ENCODE measurements around the gene GBA2.
A peak's percentile ranks its signal among the peaks of the same experiment; 100 is the strongest.

Gene GBA2

DNA sequence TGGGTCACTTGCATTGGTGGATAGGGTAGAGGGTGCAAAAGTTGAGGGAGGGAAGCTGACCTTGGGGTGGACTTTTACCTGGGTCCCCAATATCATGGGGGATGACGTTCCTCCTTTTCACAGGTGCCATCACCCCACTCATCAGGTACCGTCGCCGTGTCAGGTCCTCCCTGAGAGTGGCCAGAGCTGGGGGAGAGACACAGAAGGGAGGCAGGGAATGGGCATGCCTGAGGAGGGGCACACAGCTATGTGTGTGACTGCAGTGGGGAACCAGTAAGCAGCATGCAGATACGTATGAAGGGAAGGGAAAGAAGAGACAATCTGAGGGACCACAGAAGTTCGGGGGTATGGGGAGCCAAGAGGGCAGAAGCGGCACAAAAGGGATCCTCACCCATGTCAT lies 10.1 kb downstream of the GBA2 start:
- no peak overlapping the region for H3K27ac ChIP-seq (ENCODE audit: low read depth, low read length)
- no peaks in the 10 kb centered on the region for H3K9me3 ChIP-seq (ENCODE audit: control insufficient read depth, insufficient read depth, low read length)
- no peaks in the 10 kb centered on the region for H3K4me1 ChIP-seq (ENCODE audit: control insufficient read depth, insufficient read depth, low read length)
- H3K4me3 ChIP-seq (ENCODE audit: low read depth, low read length), result no peak overlapping the region
- no peak overlapping the region for H3K9ac ChIP-seq (ENCODE audit: low read depth, low read length)
- H3K36me3 ChIP-seq (ENCODE audit: control insufficient read depth, insufficient read depth, low read length), result peaks cover 96% of the 10 kb centered on the region
- no peaks in the 10 kb centered on the region for H3K27me3 ChIP-seq (ENCODE audit: control insufficient read depth, insufficient read depth, low read length)

DNA sequence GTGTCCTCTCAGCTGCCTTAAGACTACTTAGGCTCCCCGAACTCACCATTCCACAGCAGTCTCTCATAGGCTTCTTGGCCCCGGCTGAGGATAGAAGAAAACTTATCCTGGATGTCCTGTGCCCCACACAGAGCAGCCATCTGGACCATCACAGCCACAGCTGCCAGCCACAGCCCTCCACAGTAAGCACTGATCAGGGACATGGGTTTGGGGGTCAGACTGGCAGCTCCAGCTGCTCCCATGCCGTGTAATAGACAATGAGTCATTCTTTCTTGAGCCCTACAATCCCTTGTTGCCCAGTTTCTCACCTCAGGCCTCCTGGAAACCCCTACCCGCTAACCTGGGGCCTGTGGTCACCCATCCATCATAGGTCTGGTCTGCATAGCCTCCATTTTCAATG lies 10.8 kb downstream of the GBA2 start:
- H3K36me3 ChIP-seq (ENCODE audit: control insufficient read depth, insufficient read depth, low read length), result peaks cover 89% of the 10 kb centered on the region
- H3K4me1 ChIP-seq (ENCODE audit: control insufficient read depth, insufficient read depth, low read length), result peaks cover 5% of the 10 kb centered on the region; the same call in 1 of the 2 replicates
- H3K9ac ChIP-seq (ENCODE audit: low read depth, low read length), result no peak overlapping the region
- H3K27me3 ChIP-seq (ENCODE audit: control insufficient read depth, insufficient read depth, low read length), result no peaks in the 10 kb centered on the region
- H3K4me3 ChIP-seq (ENCODE audit: low read depth, low read length), result no peak overlapping the region
- H3K27ac ChIP-seq (ENCODE audit: low read depth, low read length), result no peak overlapping the region
- H3K9me3 ChIP-seq (ENCODE audit: control insufficient read depth, insufficient read depth, low read length), result no peaks in the 10 kb centered on the region

- no peaks in the 10 kb centered on the region for H3K27me3 ChIP-seq (ENCODE audit: control insufficient read depth, insufficient read depth, low read length)
- H3K4me1 ChIP-seq (ENCODE audit: control insufficient read depth, insufficient read depth, low read length), result peaks cover 5% of the 10 kb centered on the region; the same call in 1 of the 2 replicates
- H3K9ac ChIP-seq (ENCODE audit: low read depth, low read length), result no peak overlapping the region
- peaks cover 78% of the 10 kb centered on the region for H3K36me3 ChIP-seq (ENCODE audit: control insufficient read depth, insufficient read depth, low read length)
- no peak overlapping the region for H3K27ac ChIP-seq (ENCODE audit: low read depth, low read length)
- H3K9me3 ChIP-seq (ENCODE audit: control insufficient read depth, insufficient read depth, low read length), result no peaks in the 10 kb centered on the region
- no peak overlapping the region for H3K4me3 ChIP-seq (ENCODE audit: low read depth, low read length)
Observed at GRCh38 chr9:35737143-35737542, 11.9 kb downstream of the GBA2 start.

DNA sequence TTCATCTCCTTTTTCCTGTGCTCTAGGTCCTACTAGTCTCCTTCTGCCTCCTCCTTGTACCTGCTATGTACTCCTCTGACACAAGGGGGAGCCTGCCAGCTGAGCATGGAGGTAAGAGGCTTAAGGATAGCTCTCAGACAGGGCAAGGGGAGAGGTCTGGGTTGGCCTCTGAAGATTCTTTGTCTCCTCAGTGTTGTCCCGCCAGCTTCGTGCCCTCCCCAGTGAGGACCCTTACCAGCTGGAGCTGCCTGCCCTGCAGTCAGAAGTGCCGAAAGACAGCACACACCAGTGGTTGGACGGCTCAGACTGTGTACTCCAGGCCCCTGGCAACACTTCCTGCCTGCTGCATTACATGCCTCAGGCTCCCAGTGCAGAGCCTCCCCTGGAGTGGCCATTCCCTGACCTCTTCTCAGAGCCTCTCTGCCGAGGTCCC lies 12.8 kb downstream of the GBA2 start:
- no peaks in the 10 kb centered on the region for H3K9me3 ChIP-seq (ENCODE audit: control insufficient read depth, insufficient read depth, low read length)
- H3K4me3 ChIP-seq (ENCODE audit: low read depth, low read length), result no peak overlapping the region
- H3K27me3 ChIP-seq (ENCODE audit: control insufficient read depth, insufficient read depth, low read length), result no peaks in the 10 kb centered on the region
- H3K9ac ChIP-seq (ENCODE audit: low read depth, low read length), result no peak overlapping the region
- peaks cover 71% of the 10 kb centered on the region for H3K36me3 ChIP-seq (ENCODE audit: control insufficient read depth, insufficient read depth, low read length)
- H3K4me1 ChIP-seq (ENCODE audit: control insufficient read depth, insufficient read depth, low read length), result peaks cover 7% of the 10 kb centered on the region
- H3K27ac ChIP-seq (ENCODE audit: low read depth, low read length), result peak overlapping the region; percentile 76

DNA sequence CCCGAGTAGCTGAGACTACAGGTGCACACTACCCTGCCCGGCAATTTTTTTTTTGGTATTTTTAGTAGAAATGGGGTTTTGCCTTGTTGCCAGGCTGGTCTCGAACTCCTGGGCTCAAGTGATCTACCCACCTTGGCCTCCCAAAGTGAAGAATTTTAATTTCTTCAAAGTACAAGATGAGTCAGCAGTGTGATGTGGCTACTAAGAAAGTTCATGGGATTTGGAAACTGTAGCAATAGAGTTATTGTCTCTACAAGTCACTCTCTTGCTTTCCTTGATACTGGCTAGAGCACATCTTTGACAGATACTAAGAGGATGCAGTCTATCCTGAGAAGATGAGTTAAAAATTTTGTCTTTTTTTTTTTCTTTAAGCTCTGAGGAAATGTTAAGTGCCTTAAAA lies 14.9 kb downstream of the GBA2 start:
- Histone ChIP-seq H3K9me3 (ENCODE audit: control insufficient read depth, insufficient read depth, low read length) (no peaks in the 10 kb centered on the region), H3K4me1 (ENCODE audit: control insufficient read depth, insufficient read depth, low read length) (peaks cover 27% of the 10 kb centered on the region), H3K9ac (ENCODE audit: low read depth, low read length) (no peak overlapping the region), H3K4me3 (ENCODE audit: low read depth, low read length) (no peak overlapping the region), H3K36me3 (ENCODE audit: control insufficient read depth, insufficient read depth, low read length) (peaks cover 50% of the 10 kb centered on the region), H3K27ac (ENCODE audit: low read depth, low read length) (no peak overlapping the region), H3K27me3 (ENCODE audit: control insufficient read depth, insufficient read depth, low read length) (no peaks in the 10 kb centered on the region)

- H3K27me3 ChIP-seq (ENCODE audit: control insufficient read depth, insufficient read depth, low read length), result no peaks in the 10 kb centered on the region
- peaks cover 39% of the 10 kb centered on the region for H3K36me3 ChIP-seq (ENCODE audit: control insufficient read depth, insufficient read depth, low read length)
- H3K4me3 ChIP-seq (ENCODE audit: low read depth, low read length), result peak overlapping the region; percentile 89
- peaks cover 39% of the 10 kb centered on the region for H3K4me1 ChIP-seq (ENCODE audit: control insufficient read depth, insufficient read depth, low read length)
- H3K9ac ChIP-seq (ENCODE audit: low read depth, low read length), result peak overlapping the region; percentile 59
- no peaks in the 10 kb centered on the region for H3K9me3 ChIP-seq (ENCODE audit: control insufficient read depth, insufficient read depth, low read length)
- peak overlapping the region; percentile 93 for H3K27ac ChIP-seq (ENCODE audit: low read depth, low read length)
Observed at GRCh38 chr9:35732800-35733541, 16.1 kb downstream of the GBA2 start.

GRCh38 chr9:35732185-35732799 lies 16.7 kb downstream of the GBA2 start, which contains the start of the genes CREB3 and TLN1:
CREB3 (plus strand) TSS chr9:35732666; CDS start chr9:35732773, 107 bp downstream.
TLN1 (minus strand) TSS chr9:35732195; CDS start chr9:35725694, 6,501 bp downstream.
- Histone ChIP-seq H3K4me1 (ENCODE audit: control insufficient read depth, insufficient read depth, low read length) (peaks cover 45% of the 10 kb centered on the region), H3K27me3 (ENCODE audit: control insufficient read depth, insufficient read depth, low read length) (no peaks in the 10 kb centered on the region), H3K36me3 (ENCODE audit: control insufficient read depth, insufficient read depth, low read length) (peaks cover 32% of the 10 kb centered on the region), H3K4me3 (ENCODE audit: low read depth, low read length) (peak within 1 kb of the TSS; percentile 89), H3K9ac (ENCODE audit: low read depth, low read length) (peak within 1 kb of the TSS; percentile 70), H3K27ac (ENCODE audit: low read depth, low read length) (peak within 1 kb of the TSS; percentile 93), H3K9me3 (ENCODE audit: control insufficient read depth, insufficient read depth, low read length) (no peaks in the 10 kb centered on the region)

DNA sequence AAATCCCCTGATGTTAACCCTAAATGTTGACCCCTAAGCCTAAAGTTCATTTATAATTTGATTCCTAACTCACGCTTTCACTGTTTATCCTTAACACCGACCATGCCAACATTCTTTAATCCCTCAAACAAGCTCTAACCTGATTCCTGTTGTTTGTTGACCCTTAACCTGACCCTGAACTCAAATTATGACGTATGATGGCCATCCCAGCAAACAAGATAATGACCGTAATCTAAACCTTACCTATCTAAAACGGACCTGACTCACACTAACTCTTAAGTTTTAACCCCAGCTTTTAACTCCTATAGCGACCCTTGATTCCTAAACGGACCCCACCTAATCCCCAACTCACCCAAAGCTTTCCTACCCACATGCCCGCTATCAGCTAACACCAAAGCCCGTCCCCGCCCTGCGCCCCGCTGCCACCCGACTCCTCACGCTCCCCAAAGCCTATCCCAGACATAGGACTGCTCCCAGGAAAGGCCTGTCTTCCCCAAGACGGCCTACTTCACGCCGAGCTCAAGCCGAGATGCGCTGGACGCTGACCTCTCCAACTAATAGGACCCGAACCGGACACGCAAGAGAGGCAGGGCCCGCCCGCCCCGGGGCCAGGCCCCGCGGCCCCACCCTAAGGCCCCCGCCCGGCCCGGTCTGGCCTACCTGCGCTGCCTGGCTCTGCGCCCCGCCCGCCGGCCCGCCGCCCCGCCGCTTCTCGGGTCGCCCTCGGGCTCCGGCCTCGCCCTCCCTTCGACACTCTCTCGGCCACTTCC lies 17.4 kb downstream of the GBA2 start:
- Histone ChIP-seq H3K4me1 (ENCODE audit: control insufficient read depth, insufficient read depth, low read length) (peaks cover 52% of the 10 kb centered on the region), H3K27ac (ENCODE audit: low read depth, low read length) (peak overlapping the region; percentile 93), H3K4me3 (ENCODE audit: low read depth, low read length) (peak overlapping the region; percentile 89)

DNA sequence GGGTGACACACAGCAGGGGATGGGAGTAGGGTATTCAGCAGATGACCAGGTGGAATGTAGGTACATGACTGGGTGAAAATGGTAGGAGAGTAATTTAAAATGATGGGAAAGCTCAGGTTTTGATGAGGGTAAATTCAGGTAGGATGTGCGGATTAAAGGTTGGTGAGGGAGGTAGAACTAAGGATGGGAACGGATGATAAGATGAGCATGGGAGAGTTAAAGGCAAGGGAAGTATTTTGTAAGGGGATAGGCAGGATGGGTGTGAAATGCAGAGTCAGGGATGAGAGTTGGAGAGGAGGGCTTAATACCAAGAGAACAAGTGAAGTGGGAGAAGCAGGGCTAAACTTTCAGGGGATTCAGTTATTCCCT lies 18.6 kb downstream of the GBA2 start:
- peak overlapping the region; percentile 89 for H3K4me3 ChIP-seq (ENCODE audit: low read depth, low read length)
- no peaks in the 10 kb centered on the region for H3K27me3 ChIP-seq (ENCODE audit: control insufficient read depth, insufficient read depth, low read length)
- H3K9ac ChIP-seq (ENCODE audit: low read depth, low read length), result no peak overlapping the region
- peaks cover 16% of the 10 kb centered on the region for H3K36me3 ChIP-seq (ENCODE audit: control insufficient read depth, insufficient read depth, low read length)
- no peak overlapping the region for H3K27ac ChIP-seq (ENCODE audit: low read depth, low read length)
- H3K4me1 ChIP-seq (ENCODE audit: control insufficient read depth, insufficient read depth, low read length), result peaks cover 53% of the 10 kb centered on the region
- no peaks in the 10 kb centered on the region for H3K9me3 ChIP-seq (ENCODE audit: control insufficient read depth, insufficient read depth, low read length)

More for the DNA sequence above, 17.4 kb downstream of the GBA2 start:
- H3K27me3 ChIP-seq (ENCODE audit: control insufficient read depth, insufficient read depth, low read length), result no peaks in the 10 kb centered on the region
- H3K9me3 ChIP-seq (ENCODE audit: control insufficient read depth, insufficient read depth, low read length), result no peaks in the 10 kb centered on the region
- peak overlapping the region; percentile 70 for H3K9ac ChIP-seq (ENCODE audit: low read depth, low read length)
- peaks cover 26% of the 10 kb centered on the region for H3K36me3 ChIP-seq (ENCODE audit: control insufficient read depth, insufficient read depth, low read length)

DNA sequence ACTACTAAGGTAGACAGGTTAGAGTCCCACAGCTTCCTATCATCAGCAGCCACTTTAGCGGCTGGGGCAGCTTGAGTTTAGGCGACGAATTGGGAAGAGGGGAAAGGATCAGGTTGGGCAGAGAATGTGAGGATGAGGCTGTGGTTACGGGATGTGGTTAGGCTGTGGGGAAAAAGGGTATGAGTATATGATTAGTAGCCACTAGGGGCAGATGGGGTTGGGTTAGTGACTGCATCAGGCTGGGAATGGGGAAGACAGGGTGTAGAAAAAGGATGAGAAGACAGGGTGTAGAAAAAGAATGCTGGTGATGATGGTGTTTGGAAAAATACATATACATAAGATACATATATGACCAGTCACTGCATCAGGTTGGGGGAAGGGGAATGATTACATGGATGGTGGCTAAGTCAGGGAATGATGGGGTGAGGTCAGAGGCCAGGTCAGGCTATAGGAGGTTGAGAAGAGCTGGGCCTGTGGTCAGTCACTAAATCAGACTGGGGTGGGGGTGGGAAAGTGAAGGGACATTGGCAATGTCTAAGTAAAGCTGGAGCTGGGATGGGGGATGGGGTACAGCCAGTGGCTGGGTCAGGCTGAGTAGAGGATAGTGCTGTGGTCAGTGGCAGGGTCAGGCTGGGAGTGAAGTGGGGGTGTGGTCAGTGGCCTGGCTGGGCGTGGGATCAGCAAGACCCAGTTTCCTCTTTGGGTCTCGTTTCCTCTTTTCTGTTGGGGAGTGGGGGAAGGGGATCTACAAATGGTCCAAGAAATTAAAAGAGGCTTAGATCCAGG lies 19.1 kb downstream of the GBA2 start:
- peaks cover 16% of the 10 kb centered on the region for H3K36me3 ChIP-seq (ENCODE audit: control insufficient read depth, insufficient read depth, low read length)
- peak overlapping the region; percentile 48 for H3K27ac ChIP-seq (ENCODE audit: low read depth, low read length)
- peaks cover 53% of the 10 kb centered on the region for H3K4me1 ChIP-seq (ENCODE audit: control insufficient read depth, insufficient read depth, low read length)
- H3K9ac ChIP-seq (ENCODE audit: low read depth, low read length), result no peak overlapping the region
- peak overlapping the region; percentile 89 for H3K4me3 ChIP-seq (ENCODE audit: low read depth, low read length)
- H3K9me3 ChIP-seq (ENCODE audit: control insufficient read depth, insufficient read depth, low read length), result no peaks in the 10 kb centered on the region
- H3K27me3 ChIP-seq (ENCODE audit: control insufficient read depth, insufficient read depth, low read length), result no peaks in the 10 kb centered on the region

All from HUES48 (cell line).